ENCODE results near the gene DDX18. TPM values are rescaled to one million over a fixed set of nuclear protein-coding genes. Genes with fewer than 3 reads are reported as not detected.

Gene DDX18
- polyA plus RNA-seq, 4 donors = 68.8 to 86.3 (median 81.4) TPM

Other genes starting within 250 kb of the DDX18 start
- 10 to 100 TPM; 37.7 to 52.2 (median 42.1) TPM for gene CCDC93, start 199.4 kb downstream of the DDX18 start, polyA plus RNA-seq (ENCODE audit: insufficient read length in 4 of 4)

Data from right renal pelvis (tissue), 4 donors.